Ascending aorta (tissue), 2 donors: Measurements from ENCODE around the gene ADGRA1. TPM values are rescaled to one million over a fixed set of nuclear protein-coding genes. Genes with fewer than 3 reads are reported as not detected.

Source experiments
- DNase-seq, 2 donors: peaks; one replicate each; pipeline ENCODE4 v3.0.0-alpha.2; 2019; ENCODE audit warnings: low spot score in 2 of 2
- H3K27ac ChIP-seq, 2 donors: fragments of 200-600 bp; sonication (generic); one replicate each; pipeline ENCODE4 v1.5.1; 2016 to 2017; ENCODE audit warnings: mild to moderate bottlenecking in 1 of 2
- H3K27me3 ChIP-seq: fragments of 200-600 bp; sonication (generic); one replicate; pipeline ENCODE4 v1.5.1; 2017
- H3K36me3 ChIP-seq, 2 donors: fragments of 200-600 bp; sonication (generic); one replicate each; pipeline ENCODE4 v1.5.1; 2016
- H3K4me1 ChIP-seq, 2 donors: fragments of 200-600 bp; sonication (generic); one replicate each; pipeline ENCODE4 v1.5.1; 2016 to 2017; ENCODE audit warnings: mild to moderate bottlenecking in 1 of 2
- H3K4me3 ChIP-seq, 2 donors: fragments of 200-600 bp; sonication (generic); one replicate each; pipeline ENCODE4 v1.5.1; 2016 to 2017; ENCODE audit warnings: mild to moderate bottlenecking in 1 of 2
- H3K9me3 ChIP-seq, 2 donors: fragments of 200-600 bp; sonication (generic); one replicate each; pipeline ENCODE4 v1.5.1; 2016
- intact Hi-C: fragments of 100-400 bp; cut with DNase I; formaldehyde crosslinking; loops from one replicate; pipeline ENCODE4 v1.15.1; 2023
- total RNA-seq: library from RNA; depleted of rRNA; stranded (reverse); fragments of >200 nt; gene quantifications from one replicate; pipeline ENCODE4 v1.1.0, GENCODE V29; 2016
- TF ChIP-seq, protein P1 (sequence below), 3 experiments: fragments of 200-600 bp in 2 of 3; fragments of 450-650 bp in 1 of 3; sonication (generic) in 2 of 3; IDR thresholded peaks; one replicate each; pipeline ENCODE4 v1.5.1; 2016 to 2019; ENCODE audit warnings: antibody characterized with exemption in 3 of 3, mild to moderate bottlenecking in 1 of 3, moderate library complexity in 1 of 3

The ADGRA1 gene
- total RNA-seq, 1 donor from 2014 or later, result not detected

GRCh38 chr10:133060466-133060865, 27.3 kb upstream of the ADGRA1 start:
- Histone ChIP-seq H3K9me3 (no peaks in the 10 kb centered on the region), H3K27me3 (no peaks in the 10 kb centered on the region)
- TF ChIP-seq, protein P1, sequence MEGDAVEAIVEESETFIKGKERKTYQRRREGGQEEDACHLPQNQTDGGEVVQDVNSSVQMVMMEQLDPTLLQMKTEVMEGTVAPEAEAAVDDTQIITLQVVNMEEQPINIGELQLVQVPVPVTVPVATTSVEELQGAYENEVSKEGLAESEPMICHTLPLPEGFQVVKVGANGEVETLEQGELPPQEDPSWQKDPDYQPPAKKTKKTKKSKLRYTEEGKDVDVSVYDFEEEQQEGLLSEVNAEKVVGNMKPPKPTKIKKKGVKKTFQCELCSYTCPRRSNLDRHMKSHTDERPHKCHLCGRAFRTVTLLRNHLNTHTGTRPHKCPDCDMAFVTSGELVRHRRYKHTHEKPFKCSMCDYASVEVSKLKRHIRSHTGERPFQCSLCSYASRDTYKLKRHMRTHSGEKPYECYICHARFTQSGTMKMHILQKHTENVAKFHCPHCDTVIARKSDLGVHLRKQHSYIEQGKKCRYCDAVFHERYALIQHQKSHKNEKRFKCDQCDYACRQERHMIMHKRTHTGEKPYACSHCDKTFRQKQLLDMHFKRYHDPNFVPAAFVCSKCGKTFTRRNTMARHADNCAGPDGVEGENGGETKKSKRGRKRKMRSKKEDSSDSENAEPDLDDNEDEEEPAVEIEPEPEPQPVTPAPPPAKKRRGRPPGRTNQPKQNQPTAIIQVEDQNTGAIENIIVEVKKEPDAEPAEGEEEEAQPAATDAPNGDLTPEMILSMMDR (IDR thresholded peaks at IDR 0.05), result no peak

DNA sequence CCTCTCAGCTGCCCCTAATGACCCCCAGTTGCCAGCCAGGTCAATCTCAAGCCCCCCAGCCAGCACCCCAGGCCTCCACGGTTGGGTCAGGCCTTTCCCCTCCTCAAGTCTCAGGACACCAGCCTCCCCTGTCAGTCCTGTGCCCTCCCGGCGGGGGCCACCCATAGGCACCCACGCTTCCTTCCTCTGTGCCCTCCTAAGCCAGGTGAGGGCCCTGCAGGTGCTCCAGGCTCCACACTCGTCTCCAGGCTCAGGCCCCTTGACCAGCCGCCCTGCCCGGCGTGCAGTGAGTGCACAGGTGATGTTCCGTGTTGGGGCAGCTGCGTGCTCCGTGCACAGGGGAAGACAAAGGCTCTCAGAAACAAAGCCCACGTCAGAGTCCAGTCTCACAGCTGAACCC, 26.8 kb upstream of the ADGRA1 start:
- Histone ChIP-seq H3K4me1 (no peaks in the 10 kb centered on the region), H3K36me3 (no peaks in the 10 kb centered on the region), H3K4me3 (no peak overlapping the region), H3K27ac (no peak overlapping the region), H3K9me3 (no peaks in the 10 kb centered on the region), H3K27me3 (no peaks in the 10 kb centered on the region)
- intact Hi-C loops, result no loop called here
- no peak for DNase-seq
- TF ChIP-seq, protein P1 (IDR thresholded peaks at IDR 0.05), result no peak

More at GRCh38 chr10:133060466-133060865, 27.3 kb upstream of the ADGRA1 start:
- Histone ChIP-seq H3K4me1 (no peaks in the 10 kb centered on the region), H3K27ac (no peak overlapping the region), H3K36me3 (no peaks in the 10 kb centered on the region), H3K4me3 (no peak overlapping the region)
- intact Hi-C loops, result no loop called here
- no peak for DNase-seq

DNA sequence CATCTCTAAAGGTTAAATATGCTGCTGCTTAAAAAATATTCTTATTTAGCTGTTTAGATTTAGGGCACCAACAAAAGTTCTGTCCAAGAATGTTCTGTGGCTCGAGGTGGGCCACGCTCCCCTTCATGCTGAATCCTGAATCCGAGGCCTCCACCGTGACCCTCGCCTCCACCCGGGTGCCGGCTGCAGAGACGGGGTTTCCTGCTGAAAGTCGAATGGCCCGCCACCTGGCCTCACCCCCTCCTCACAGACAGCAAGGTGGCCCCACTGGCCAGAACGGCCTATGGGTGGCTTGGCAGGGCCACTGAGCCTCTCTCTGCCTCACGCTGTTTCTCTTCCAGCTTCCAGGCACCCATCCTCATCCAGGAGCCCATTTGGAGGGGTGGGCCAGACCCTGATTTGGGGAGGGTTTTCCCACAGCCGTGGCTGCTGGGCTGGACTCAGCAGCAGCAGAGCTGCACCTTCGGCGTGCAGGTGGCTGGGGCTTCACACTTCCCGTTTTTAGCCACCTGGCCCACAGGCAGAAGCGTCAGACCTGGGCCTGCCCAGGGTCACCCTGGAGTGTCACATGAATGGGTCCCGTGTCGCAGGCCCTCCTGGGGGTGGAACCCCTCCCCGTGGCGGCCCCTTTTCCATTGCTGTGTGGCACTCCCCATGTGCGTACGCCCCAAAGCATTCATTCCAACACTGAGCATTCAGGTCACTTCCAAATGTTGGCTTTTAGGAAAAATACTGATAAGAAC, 26.3 kb upstream of the ADGRA1 start:
- no peak overlapping the region for H3K4me3 ChIP-seq
- no peaks in the 10 kb centered on the region for H3K4me1 ChIP-seq
- TF ChIP-seq, protein P1 (IDR thresholded peaks at IDR 0.05), result no peak
- H3K36me3 ChIP-seq, result no peaks in the 10 kb centered on the region
- DNase-seq, result no peak
- no peaks in the 10 kb centered on the region for H3K9me3 ChIP-seq
- intact Hi-C loops, result no loop called here
- H3K27ac ChIP-seq, result no peak overlapping the region
- H3K27me3 ChIP-seq, result no peaks in the 10 kb centered on the region

- TF ChIP-seq, protein P1 (IDR thresholded peaks at IDR 0.05), result no peak
- Histone ChIP-seq H3K4me1 (no peaks in the 10 kb centered on the region), H3K27me3 (no peaks in the 10 kb centered on the region), H3K27ac (no peak overlapping the region), H3K36me3 (no peaks in the 10 kb centered on the region), H3K9me3 (no peaks in the 10 kb centered on the region), H3K4me3 (no peak overlapping the region)
- intact Hi-C loops, result no loop called here
- DNase-seq, result no peak
Observed at GRCh38 chr10:133062085-133062484, 25.6 kb upstream of the ADGRA1 start.

DNA sequence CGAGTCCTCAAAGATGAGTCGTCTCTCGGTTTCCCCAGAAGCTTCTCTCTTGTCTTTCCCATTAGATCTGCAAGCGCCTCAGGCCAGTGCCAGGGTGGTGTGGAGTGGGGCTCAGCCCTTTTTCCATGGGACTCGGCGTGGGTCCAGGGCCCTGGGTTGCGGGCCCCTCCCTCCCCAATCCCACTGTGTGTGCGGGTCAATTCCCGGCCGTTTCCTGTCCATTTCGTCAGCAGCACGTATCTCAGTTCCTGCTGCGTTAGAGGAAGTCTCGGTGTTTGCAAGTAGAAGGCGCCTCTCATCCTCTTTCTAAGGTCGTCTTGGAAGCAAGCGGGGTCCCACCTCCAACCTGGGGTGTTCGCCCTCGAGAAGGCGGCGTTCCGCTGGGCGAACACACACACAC, 25.1 kb upstream of the ADGRA1 start:
- Histone ChIP-seq H3K27me3 (no peaks in the 10 kb centered on the region), H3K4me3 (no peak overlapping the region), H3K9me3 (no peaks in the 10 kb centered on the region), H3K4me1 (no peaks in the 10 kb centered on the region), H3K36me3 (no peaks in the 10 kb centered on the region), H3K27ac (no peak overlapping the region)
- intact Hi-C loops, result no loop called here
- DNase-seq, result no peak
- TF ChIP-seq, protein P1 (IDR thresholded peaks at IDR 0.05), result no peak
